ENCODE results near the gene BSDC1.

BSDC1 gene

DNA sequence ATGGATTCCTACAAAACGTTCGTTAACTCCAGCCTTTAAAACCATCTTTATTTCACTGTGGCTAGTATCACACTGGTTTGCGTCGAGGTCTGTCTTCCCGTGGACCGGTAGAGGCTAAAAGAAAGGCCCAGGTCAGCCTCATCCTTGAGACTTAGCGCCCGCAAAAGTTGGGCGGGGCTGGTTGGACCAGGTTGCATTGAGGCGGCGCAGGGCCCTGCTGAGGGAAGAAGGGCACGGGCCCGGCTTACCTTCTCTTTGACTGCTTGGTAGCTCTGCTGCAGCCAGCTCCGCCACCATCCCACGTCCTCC lies 455 bp downstream of the BSDC1 start:
- no peak for FAIRE-seq

GRCh38 chr1:32393136-32393535 lies 1.1 kb downstream of the BSDC1 start:
- FAIRE-seq: no peak

DNA sequence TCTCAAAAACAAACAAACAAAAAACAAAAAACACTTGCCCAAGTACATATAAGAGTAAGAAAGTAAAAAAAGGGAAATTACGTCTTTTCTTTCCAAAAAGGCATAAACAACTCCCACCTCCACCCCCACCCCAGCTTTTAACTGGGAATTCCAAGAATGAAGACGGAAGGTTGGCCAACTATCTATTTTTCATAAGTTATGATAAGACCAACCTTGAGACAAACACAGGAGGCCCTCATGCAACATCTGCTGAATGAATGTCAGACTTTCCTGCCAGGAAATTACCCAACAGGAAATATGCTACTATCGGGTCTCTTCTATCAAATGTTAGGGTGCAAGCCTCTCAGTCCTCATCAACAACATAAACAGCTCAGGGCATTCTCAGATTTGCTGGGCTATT lies 1.9 kb downstream of the BSDC1 start:
- no peak for FAIRE-seq

GRCh38 chr1:32390904-32391870 lies 3.1 kb downstream of the BSDC1 start:
- no peak for FAIRE-seq

DNA sequence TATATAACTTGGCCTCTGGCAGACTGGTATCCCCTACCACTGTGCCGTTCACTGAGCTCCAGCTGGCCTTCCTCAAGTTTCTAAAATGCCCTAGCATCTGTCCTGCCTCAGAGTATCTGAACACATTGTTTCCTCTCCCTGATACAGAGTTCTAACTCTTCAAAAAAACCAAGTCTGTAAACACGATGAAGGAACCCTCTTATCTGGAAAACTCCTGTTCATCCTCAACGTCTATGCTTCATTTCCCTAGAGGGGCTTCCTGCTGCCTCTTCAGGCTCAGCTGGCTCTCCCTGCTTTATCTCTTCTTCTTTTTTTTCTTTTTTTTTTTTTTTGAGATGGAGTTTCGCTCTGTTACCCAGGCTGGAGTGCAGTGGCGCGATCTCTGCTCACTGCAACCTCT lies 5.6 kb downstream of the BSDC1 start:
- no peak for FAIRE-seq

- FAIRE-seq: no peak
Measured at GRCh38 chr1:32386676-32387392, 7.4 kb downstream of the BSDC1 start.

- no peak for FAIRE-seq
Measured at GRCh38 chr1:32380057-32380456, 14.2 kb downstream of the BSDC1 start.

DNA sequence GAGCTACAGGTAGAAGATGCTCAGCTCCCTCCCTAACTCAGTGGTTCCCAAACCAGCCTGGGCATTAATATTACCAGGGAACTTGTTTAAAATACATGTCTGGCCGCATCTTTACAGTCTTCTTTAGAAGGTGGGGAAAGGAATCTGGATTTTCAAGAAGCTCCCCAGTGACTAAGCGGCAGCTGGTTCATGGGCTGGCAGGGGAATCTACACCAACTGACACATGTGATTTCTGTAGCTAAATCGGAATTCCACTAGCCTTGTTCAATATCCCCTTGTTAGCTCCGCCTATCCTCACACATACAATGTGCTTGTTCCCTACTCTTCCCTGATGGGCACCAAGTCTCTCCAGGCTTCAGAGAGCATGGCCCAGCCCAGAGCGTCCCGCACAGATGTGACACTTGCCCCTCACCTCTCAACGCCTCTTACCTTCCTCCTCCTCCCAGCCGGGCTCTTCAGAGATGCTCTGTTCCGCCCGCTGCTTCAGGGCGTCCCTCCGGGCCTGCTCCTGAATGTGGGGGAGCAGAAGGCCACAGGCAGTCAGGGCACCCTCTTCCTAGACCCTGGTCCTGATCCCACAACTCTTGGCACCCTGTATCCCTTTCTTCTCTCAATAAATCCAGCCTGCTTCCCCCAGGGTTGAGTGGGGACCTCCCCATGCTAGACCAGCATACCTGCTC lies 16.6 kb downstream of the BSDC1 start:
- FAIRE-seq: no peak

GRCh38 chr1:32376199-32376598 lies 18.0 kb downstream of the BSDC1 start:
- FAIRE-seq: no peak

DNA sequence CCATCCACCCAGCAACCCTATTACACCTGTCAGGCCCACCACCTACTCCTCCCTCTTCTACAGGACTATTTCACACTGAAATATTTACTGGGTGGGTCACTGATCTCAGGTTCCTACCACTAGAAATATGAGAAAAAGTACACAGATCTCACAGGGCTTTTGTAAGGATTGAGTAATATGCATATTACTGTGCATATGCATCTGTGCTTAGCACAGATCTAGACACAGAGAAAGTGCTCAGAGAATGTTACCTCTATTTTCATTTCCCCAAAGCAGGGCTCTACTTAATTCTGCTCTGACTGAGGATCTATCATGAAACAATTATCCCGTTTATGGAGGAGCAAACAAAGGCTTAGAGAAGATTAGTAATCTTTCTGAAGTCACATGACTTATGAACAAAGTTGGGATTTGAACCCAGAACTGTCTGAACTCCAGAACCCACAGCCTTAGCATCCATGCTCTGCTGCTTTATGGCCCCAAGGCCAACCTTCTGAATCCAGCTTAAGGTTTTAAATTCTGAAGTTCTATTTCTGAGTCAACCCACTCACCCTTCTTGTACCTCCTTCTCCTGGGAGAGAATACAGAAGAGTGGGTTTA lies 20.1 kb downstream of the BSDC1 start:
- FAIRE-seq: no peak

GRCh38 chr1:32372149-32372756 lies 22.0 kb downstream of the BSDC1 start:
- no peak for FAIRE-seq

GRCh38 chr1:32367912-32368635 lies 26.2 kb downstream of the BSDC1 start:
- FAIRE-seq: no peak

DNA sequence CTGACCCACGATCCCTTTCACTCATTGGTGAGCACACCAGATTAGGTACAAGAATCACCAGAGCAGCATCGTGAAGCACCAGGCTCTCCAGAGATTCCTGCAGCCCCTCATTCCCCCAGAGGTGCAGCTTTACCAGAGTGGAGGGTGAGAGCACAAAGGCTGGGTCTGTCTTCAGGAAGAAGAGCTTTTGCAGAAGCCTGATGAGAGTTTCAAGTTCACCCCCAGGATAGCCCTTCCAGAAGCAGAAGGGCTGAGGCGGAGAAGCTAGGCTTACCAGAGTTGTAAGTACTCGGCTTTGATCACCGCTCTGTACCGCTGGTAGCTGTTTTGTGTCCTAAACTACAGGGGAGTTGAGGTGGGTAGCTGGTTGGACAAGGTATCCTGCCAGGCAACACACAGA lies 28.8 kb downstream of the BSDC1 start:
- no peak for FAIRE-seq

DNA sequence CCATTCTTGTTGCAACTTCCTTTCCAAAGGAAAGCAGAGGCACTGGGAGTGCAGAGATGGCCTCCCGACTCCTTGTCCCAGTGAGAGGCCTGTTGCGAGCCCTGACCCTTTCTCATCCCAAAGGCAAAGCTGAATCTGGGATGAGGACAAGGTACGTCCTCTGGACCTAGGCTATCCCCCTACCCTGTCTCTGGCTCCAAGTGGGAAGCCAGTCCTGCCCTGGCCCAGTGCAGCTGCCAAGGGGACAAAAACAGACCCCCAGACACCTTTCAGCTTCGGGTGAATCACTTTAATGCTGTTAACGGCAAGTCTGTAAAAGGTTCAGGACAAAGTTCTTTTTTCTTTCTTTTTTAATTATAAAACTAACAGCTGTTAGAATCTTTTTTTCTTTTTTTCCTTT lies 29.4 kb downstream of the BSDC1 start:
- FAIRE-seq: no peak

DNA sequence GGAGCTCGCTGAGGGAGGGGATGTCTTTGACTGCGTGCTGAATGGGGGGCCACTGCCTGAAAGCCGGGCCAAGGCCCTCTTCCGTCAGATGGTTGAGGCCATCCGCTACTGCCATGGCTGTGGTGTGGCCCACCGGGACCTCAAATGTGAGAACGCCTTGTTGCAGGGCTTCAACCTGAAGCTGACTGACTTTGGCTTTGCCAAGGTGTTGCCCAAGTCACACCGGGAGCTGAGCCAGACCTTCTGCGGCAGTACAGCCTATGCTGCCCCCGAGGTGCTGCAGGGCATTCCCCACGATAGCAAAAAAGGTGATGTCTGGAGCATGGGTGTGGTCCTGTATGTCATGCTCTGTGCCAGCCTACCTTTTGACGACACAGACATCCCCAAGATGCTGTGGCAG lies 30.5 kb downstream of the BSDC1 start:
- FAIRE-seq: no peak

DNA sequence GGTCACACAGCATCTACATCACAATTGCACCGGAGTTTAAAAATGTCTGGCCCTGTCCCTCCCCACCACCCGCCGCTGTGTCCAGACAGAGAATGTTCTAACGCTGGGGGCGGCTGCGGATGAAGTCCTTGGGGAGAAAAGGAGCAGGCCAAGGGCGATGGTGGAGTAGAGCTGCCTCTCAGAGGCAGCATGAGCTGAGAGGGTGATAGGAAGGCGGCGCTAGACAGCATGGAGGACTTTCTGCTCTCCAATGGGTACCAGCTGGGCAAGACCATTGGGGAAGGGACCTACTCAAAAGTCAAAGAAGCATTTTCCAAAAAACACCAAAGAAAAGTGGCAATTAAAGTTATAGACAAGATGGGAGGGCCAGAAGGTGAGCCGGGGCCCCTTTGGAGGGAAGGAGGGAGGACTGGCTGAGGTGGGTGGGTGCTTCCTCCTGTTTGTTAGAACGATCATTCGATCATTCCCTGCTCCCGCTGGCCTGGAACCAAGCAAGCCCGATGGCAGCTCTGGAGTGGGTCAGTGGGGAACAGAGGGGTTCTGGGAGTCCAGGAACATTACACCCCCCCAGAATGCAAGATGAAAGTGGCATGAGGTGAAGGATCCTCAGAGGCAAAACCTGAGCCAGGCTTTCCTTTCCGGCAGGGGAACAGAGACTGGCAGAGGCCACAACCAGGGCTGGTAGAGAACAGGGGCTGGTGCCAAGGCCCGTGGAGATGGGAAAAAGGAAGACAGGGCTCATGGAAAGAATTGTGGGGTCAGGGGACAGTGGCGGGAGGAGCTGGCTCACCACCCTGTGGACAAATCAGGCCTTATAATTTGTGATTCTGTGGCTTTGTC lies 31.5 kb downstream of the BSDC1 start, which contains the start of the genes FAM229A and TSSK3:
Gene FAM229A, minus strand, starts transcription at position 12 of the 840 bp plus-strand sequence. CDS start 394 bp downstream, outside the sequence.
Gene TSSK3, plus strand, starts transcription at position 66 of the 840 bp plus-strand sequence. Its CDS starts 163 bp downstream, at position 229.
- no peak for FAIRE-seq

DNA sequence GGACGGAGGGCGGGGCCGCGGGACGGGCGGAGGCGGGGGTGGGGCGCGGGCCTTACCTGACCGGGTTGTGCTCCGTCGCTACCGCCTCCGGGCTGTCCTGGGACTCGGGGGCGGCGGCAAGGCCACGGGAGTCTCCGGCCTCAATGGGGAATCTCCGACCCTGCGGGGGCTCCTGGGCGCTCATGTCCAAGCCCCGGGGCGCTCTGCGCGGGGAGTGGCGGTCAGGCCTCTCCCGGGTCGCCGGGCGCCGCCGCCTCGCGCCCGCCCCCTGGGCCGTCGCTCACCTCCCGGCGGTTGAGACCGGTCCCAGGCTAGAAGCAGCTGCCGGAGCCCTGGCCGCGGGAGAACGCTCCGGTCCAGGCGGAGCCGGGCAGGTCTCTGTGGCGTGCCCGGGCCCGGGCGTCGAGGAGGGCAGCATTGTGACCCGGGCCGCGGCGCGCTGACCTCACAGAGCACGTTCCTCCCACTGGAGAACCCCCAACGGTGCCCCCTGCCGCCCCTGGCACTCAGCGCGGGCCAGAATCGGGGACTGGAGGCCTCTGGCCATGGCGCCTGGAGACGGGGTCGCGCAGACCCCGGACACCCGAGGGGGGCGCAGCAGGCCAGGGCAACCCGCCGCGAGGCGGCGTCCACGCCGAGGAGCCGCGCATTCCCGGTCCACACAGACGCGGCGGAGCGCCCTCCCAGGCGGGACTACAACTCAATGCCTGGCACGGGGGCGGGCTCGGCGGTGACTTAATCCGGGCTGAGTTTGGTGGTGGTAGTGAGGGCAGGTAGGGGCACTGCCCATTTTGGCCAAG lies 32.4 kb downstream of the BSDC1 start:
- FAIRE-seq: no peak

- no peak for FAIRE-seq
Measured at GRCh38 chr1:32361308-32361673, 33.0 kb downstream of the BSDC1 start.

DNA sequence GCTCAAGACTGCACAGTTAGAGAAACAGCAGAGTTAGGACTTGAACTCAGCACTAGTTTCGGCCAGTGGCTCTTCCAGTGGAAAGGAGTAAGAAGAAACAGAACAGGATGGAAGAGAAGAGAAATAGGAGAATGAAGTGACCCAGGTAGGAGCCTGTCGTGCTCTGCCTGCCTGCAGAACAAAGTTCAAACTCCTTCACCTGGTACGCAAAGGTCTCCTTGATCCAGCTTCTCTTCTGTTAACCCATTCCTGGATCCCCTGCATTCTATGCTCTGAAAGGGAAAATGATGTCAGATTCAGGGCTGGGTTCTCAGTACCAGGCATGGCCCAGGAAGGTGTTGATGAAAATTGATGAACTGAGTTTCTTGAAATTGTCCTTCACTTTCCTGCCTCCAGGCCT lies 35.8 kb downstream of the BSDC1 start:
- no peak for FAIRE-seq

- no peak for FAIRE-seq
Measured at GRCh38 chr1:32357614-32358013, 36.6 kb downstream of the BSDC1 start.

Measured in colon (tissue), 2 donors.